Measurements from ENCODE around the gene PDE4D.
"Not testable (repeated sequence)": the region's sequence is repeated elsewhere in the genome, so short reads cannot be mapped to it uniquely, and the experiment has no call there.

PDE4D gene

GRCh38 chr5:59600998-59601397, 292.5 kb downstream of the PDE4D start:
- no peak for FAIRE-seq

- no peak for FAIRE-seq
These were observed 293.4 kb downstream of the PDE4D start for GRCh38 chr5:59600153-59600552.

GRCh38 chr5:59599729-59600128, 293.8 kb downstream of the PDE4D start:
- FAIRE-seq = no peak

GRCh38 chr5:59598547-59598874, 295.0 kb downstream of the PDE4D start:
- no peak for FAIRE-seq

- no peak for FAIRE-seq
These were observed 295.6 kb downstream of the PDE4D start for GRCh38 chr5:59597690-59598546.

- no peak for FAIRE-seq
These were observed 296.8 kb downstream of the PDE4D start for GRCh38 chr5:59596586-59597350.

- FAIRE-seq = not testable (repeated sequence)
These were observed 299.4 kb downstream of the PDE4D start for GRCh38 chr5:59594118-59594517.

GRCh38 chr5:59593439-59594007, 300.0 kb downstream of the PDE4D start:
- no peak for FAIRE-seq

GRCh38 chr5:59592101-59592500, 301.4 kb downstream of the PDE4D start:
- FAIRE-seq = no peak

GRCh38 chr5:59591162-59591561, 302.4 kb downstream of the PDE4D start:
- no peak for FAIRE-seq

- no peak for FAIRE-seq
These were observed 304.6 kb downstream of the PDE4D start for GRCh38 chr5:59588922-59589321.

- no peak for FAIRE-seq
These were observed 305.8 kb downstream of the PDE4D start for GRCh38 chr5:59587489-59588337.

GRCh38 chr5:59586841-59587240, 306.7 kb downstream of the PDE4D start:
- FAIRE-seq = no peak

GRCh38 chr5:59584858-59585846, 308.4 kb downstream of the PDE4D start:
- no peak for FAIRE-seq

- no peak for FAIRE-seq
These were observed 309.5 kb downstream of the PDE4D start for GRCh38 chr5:59583810-59584562.

GRCh38 chr5:59583151-59583809, 310.2 kb downstream of the PDE4D start:
- no peak for FAIRE-seq

- FAIRE-seq = no peak
These were observed 310.8 kb downstream of the PDE4D start for GRCh38 chr5:59582746-59583145.

- FAIRE-seq = no peak
These were observed 313.7 kb downstream of the PDE4D start for GRCh38 chr5:59579824-59580167.

- no peak for FAIRE-seq
These were observed 314.3 kb downstream of the PDE4D start for GRCh38 chr5:59579101-59579823.

GRCh38 chr5:59577485-59577884, 316.0 kb downstream of the PDE4D start:
- FAIRE-seq = no peak

Data from A204.1 (cell line).